Measurements from ENCODE around the gene JAKMIP1. TPM values are rescaled to one million over a fixed set of nuclear protein-coding genes. Genes with fewer than 3 reads are reported as not detected.
"Not testable (repeated sequence)": the region's sequence is repeated elsewhere in the genome, so short reads cannot be mapped to it uniquely, and the experiment has no call there.

JAKMIP1 gene
- total RNA-seq, 1 experiment from 2014 or later: not detected

- no peak for TF ChIP-seq ZNF274 (IDR thresholded peaks at IDR 0.05; ENCODE audit: low read depth, low read length)
- TF ChIP-seq RAD21 (IDR thresholded peaks at IDR 0.05; ENCODE audit: low read depth): no peak
- no peak for TF ChIP-seq CTCF (IDR thresholded peaks at IDR 0.05 in 2 of 3, conservative IDR thresholded peaks at IDR 0.05 in 1 of 3; ENCODE audit: borderline replicate concordance in 1 of 3, insufficient read depth in 1 of 3, low read depth in 2 of 3, low read length in 2 of 3)
- TF ChIP-seq SIN3A (IDR thresholded peaks at IDR 0.05; ENCODE audit: low read depth): no peak
- no peak for TF ChIP-seq ELF1 (IDR thresholded peaks at IDR 0.05; ENCODE audit: borderline replicate concordance, low read depth)
Observed at GRCh38 chr4:6141554-6141953, 58.8 kb downstream of the JAKMIP1 start (continued).

GRCh38 chr4:6141021-6141420, 59.3 kb downstream of the JAKMIP1 start:
- H3K36me3 ChIP-seq (ENCODE audit: control insufficient read depth in 1 of 2, insufficient read depth in 2 of 2, low read length in 2 of 2); RAD21 ChIA-PET (ENCODE audit: low non-redundant PET in 1 of 2, low total read pairs in 2 of 2, uncharacterized antibody in 2 of 2, unreplicated experiment in 2 of 2); H2AFZ ChIP-seq (ENCODE audit: low read depth, low read length, poor library complexity, severe bottlenecking); H4K20me1 ChIP-seq (ENCODE audit: insufficient read depth); DNase-seq (ENCODE audit: low read depth, low spot score); BruUV-seq (replicated peaks); H3K9ac ChIP-seq (ENCODE audit: low read length); H3K9me2 ChIP-seq (ENCODE audit: insufficient read depth); H3K27me3 ChIP-seq (ENCODE audit: insufficient read depth, low read length); ATAC-seq; H3K4me3 ChIP-seq (replicated peaks in 1 of 2; ENCODE audit: low read depth in 1 of 2, low read length in 2 of 2); H3K79me2 ChIP-seq (ENCODE audit: insufficient read depth, low read length); H3K4me1 ChIP-seq (ENCODE audit: control insufficient read depth in 1 of 2, insufficient read depth in 2 of 2, low read length in 2 of 2); POLR2A ChIA-PET; H3K9me3 ChIP-seq (ENCODE audit: control insufficient read depth in 1 of 2, insufficient read depth in 1 of 2, low read depth in 1 of 2, low read length in 2 of 2); H3K27ac ChIP-seq (ENCODE audit: low read depth, low read length); intact Hi-C loops (cut with micrococcal nuclease); H3K4me2 ChIP-seq (ENCODE audit: low read length); CTCF ChIA-PET: not testable (repeated sequence)

GRCh38 chr4:6137747-6138135, 62.6 kb downstream of the JAKMIP1 start:
- RAD21 ChIA-PET (ENCODE audit: low non-redundant PET in 1 of 2, low total read pairs in 2 of 2, uncharacterized antibody in 2 of 2, unreplicated experiment in 2 of 2): no interaction called here
- no peaks in the 10 kb centered on the region for H3K4me1 ChIP-seq (ENCODE audit: control insufficient read depth in 1 of 2, insufficient read depth in 2 of 2, low read length in 2 of 2)
- no peak overlapping the region for H3K4me3 ChIP-seq (replicated peaks in 1 of 2; ENCODE audit: low read depth in 1 of 2, low read length in 2 of 2)
- no peaks in the 10 kb centered on the region for H3K79me2 ChIP-seq (ENCODE audit: insufficient read depth, low read length)
- POLR2A ChIA-PET: no interaction called here
- no peak overlapping the region for H2AFZ ChIP-seq (ENCODE audit: low read depth, low read length, poor library complexity, severe bottlenecking)
- ATAC-seq: no peak
- no peak overlapping the region for H3K4me2 ChIP-seq (ENCODE audit: low read length)
- no peaks in the 10 kb centered on the region for H3K9me2 ChIP-seq (ENCODE audit: insufficient read depth)
- intact Hi-C loops (cut with micrococcal nuclease): no loop called here
- H3K36me3 ChIP-seq (ENCODE audit: control insufficient read depth in 1 of 2, insufficient read depth in 2 of 2, low read length in 2 of 2): no peaks in the 10 kb centered on the region
- H3K27me3 ChIP-seq (ENCODE audit: insufficient read depth, low read length): no peaks in the 10 kb centered on the region
- BruUV-seq (replicated peaks): no TSS peak
- TF ChIP-seq MAX (IDR thresholded peaks at IDR 0.05) (no peak), JUND (IDR thresholded peaks at IDR 0.05) (no peak), YY1 (IDR thresholded peaks at IDR 0.05; ENCODE audit: extremely low read depth, insufficient replicate concordance, low read depth, low read length) (no peak), REST (IDR thresholded peaks at IDR 0.05; ENCODE audit: low read depth) (no peak), SIN3A (IDR thresholded peaks at IDR 0.05; ENCODE audit: low read depth) (no peak), POLR2AphosphoS5 (IDR thresholded peaks at IDR 0.05; ENCODE audit: low read depth, low read length) (no peak), ZNF274 (IDR thresholded peaks at IDR 0.05; ENCODE audit: low read depth, low read length) (no peak), CEBPB (IDR thresholded peaks at IDR 0.05; ENCODE audit: low read depth) (no peak), ELF1 (IDR thresholded peaks at IDR 0.05; ENCODE audit: borderline replicate concordance, low read depth) (no peak), EZH2phosphoT487 (IDR thresholded peaks at IDR 0.05; ENCODE audit: borderline replicate concordance) (no peak)
- no peak for DNase-seq (ENCODE audit: low read depth, low spot score)
- no peaks in the 10 kb centered on the region for H4K20me1 ChIP-seq (ENCODE audit: insufficient read depth)
- no peak overlapping the region for H3K9ac ChIP-seq (ENCODE audit: low read length)
- H3K9me3 ChIP-seq (ENCODE audit: control insufficient read depth in 1 of 2, insufficient read depth in 1 of 2, low read depth in 1 of 2, low read length in 2 of 2): no peaks in the 10 kb centered on the region
- no peak overlapping the region for H3K27ac ChIP-seq (ENCODE audit: low read depth, low read length)
- CTCF ChIA-PET: no interaction called here
